Transverse colon (tissue), 4 donors: ENCODE measurements around the gene NAT14. TPM values are rescaled to one million over a fixed set of nuclear protein-coding genes. Genes with fewer than 3 reads are reported as not detected.

ENCODE experiments used
- DNase-seq: peaks from one replicate; pipeline ENCODE4 v3.0.0-alpha.2; 2019
- H3K27ac ChIP-seq, 4 donors: fragments of 200-600 bp; sonication (generic); 2 replicates each; pipeline ENCODE4 v1.5.1; 2016 to 2018; ENCODE audit warnings: inconsistent platforms in 4 of 4
- H3K27me3 ChIP-seq: fragments of 200-600 bp; sonication (generic); 2 replicates; pipeline ENCODE4 v1.5.1; 2017; ENCODE audit warnings: inconsistent platforms
- H3K36me3 ChIP-seq, 4 donors: fragments of 200-600 bp; sonication (generic); 2 replicates each; pipeline ENCODE4 v1.5.1; 2017 to 2019; ENCODE audit warnings: inconsistent platforms in 4 of 4
- H3K4me1 ChIP-seq, 4 donors: fragments of 200-600 bp; sonication (generic); 2 replicates each; pipeline ENCODE4 v1.5.1; 2017 to 2020; ENCODE audit warnings: inconsistent platforms in 4 of 4
- H3K4me3 ChIP-seq, 4 donors: fragments of 200-600 bp; sonication (generic); 1 replicate in 1 of 4; 2 replicates in 3 of 4; pipeline versions ENCODE4 v1.5.1 to v1.6.1; 2017 to 2019; ENCODE audit warnings: inconsistent platforms in 4 of 4
- H3K9me3 ChIP-seq, 2 donors: fragments of 200-600 bp; sonication (generic); 2 replicates each; pipeline ENCODE4 v1.5.1; 2017 to 2019; ENCODE audit warnings: inconsistent platforms in 2 of 2
- CTCF ChIP-seq, 5 experiments: fragments of 200-600 bp in 3 of 5; fragments of 450-650 bp in 2 of 5; sonication (generic) in 3 of 5; IDR thresholded peaks; 1 replicate in 2 of 5; 2 replicates in 3 of 5; pipeline ENCODE4 v1.5.1; 2016 to 2017; ENCODE audit warnings: antibody characterized with exemption in 5 of 5, inconsistent platforms in 3 of 5, mild to moderate bottlenecking in 2 of 5, moderate library complexity in 1 of 5
- EP300 ChIP-seq: sonication (generic); formaldehyde crosslinking; IDR thresholded peaks from one replicate; pipeline ENCODE4 v1.6.1; 2017; ENCODE audit warnings: antibody characterized with exemption, low read depth
- POLR2A ChIP-seq: fragments of 450-650 bp; IDR thresholded peaks from one replicate; pipeline ENCODE4 v1.6.1; 2016; ENCODE audit warnings: antibody characterized with exemption, mild to moderate bottlenecking, moderate library complexity
- POLR2AphosphoS5 ChIP-seq, 3 donors: sonication (generic); formaldehyde crosslinking; IDR thresholded peaks; one replicate each; pipeline ENCODE4 v1.6.1; 2016; ENCODE audit warnings: antibody characterized with exemption in 3 of 3
- WGBS, 2 donors: methylation state at CpG; one replicate each; pipeline ENCODE4 v1.1.5; 2018; ENCODE audit warnings: low coverage in 1 of 2; 5-methylcytosine and 5-hydroxymethylcytosine counted together
- in situ Hi-C, 4 donors: fragments of 200-750 bp; cut with MboI; loops; one replicate each; pipeline versions ENCODE4 v1.15.0 to v1.15.1; 2017; ENCODE audit warnings: low sequenced_read_pairs in 3 of 4, low pct_ligation_motif_present in 1 of 4, low pct_unique_long_range_greater_than_20kb in 1 of 4
- intact Hi-C: fragments of 100-400 bp; cut with DNase I; formaldehyde crosslinking; loops from one replicate; pipeline ENCODE4 v1.15.1; 2023; ENCODE audit warnings: low total_unique reads
- total RNA-seq, 4 donors: library from RNA; depleted of rRNA; stranded (reverse); fragments of >200 nt; gene quantifications; one replicate each; pipeline ENCODE4 v1.1.0, GENCODE V29; 2016

Gene NAT14
- total RNA-seq, 4 donors from 2014 or later = 2.1 to 2.7 TPM; not detected in 2

- Histone ChIP-seq H3K9me3 (no peaks in the 10 kb centered on the region), H3K4me3 (peak overlapping the region; percentile 41 to 74 (median 64)), H3K4me1 (peaks cover 6 to 28% (median 20%) of the 10 kb centered on the region in 4 donors), H3K27me3 (no peaks in the 10 kb centered on the region), H3K27ac (peak overlapping the region; percentile 86 to 97 (median 90)), H3K36me3 (no peaks in the 10 kb centered on the region)
- peak in 1 of 5 experiments; percentile 36 for TF ChIP-seq CTCF (IDR thresholded peaks at IDR 0.05)
- TF ChIP-seq POLR2AphosphoS5 (IDR thresholded peaks at IDR 0.05) = peak in 2 of 3 donors; percentile 5 to 10
- TF ChIP-seq EP300 = no peak
- no peak for DNase-seq
- intact Hi-C loops (no loop called here), in situ Hi-C loops (no loop called here)
- 7 to 45% methylated on average over 2 to 27 of the region's 27 CpGs for WGBS, 2 donors
Measured at GRCh38 chr19:55461974-55462626, 22.9 kb upstream of the NAT14 start.

GRCh38 chr19:55462722-55463121 is 22.3 kb upstream of the NAT14 start:
- Histone ChIP-seq H3K4me3 (peak overlapping the region in 1 of 4 donors; percentile 69), H3K9me3 (no peaks in the 10 kb centered on the region), H3K36me3 (no peaks in the 10 kb centered on the region), H3K27ac (no peak overlapping the region), H3K4me1 (peaks cover 6 to 28% (median 20%) of the 10 kb centered on the region in 4 donors), H3K27me3 (no peaks in the 10 kb centered on the region)
- no peak for TF ChIP-seq CTCF (IDR thresholded peaks at IDR 0.05)
- TF ChIP-seq POLR2AphosphoS5 (IDR thresholded peaks at IDR 0.05) = no peak
- no peak for TF ChIP-seq POLR2A
- TF ChIP-seq EP300 = no peak
- in situ Hi-C loops (no loop called here), intact Hi-C loops (no loop called here)
- WGBS, 2 donors = 84 to 88% methylated on average over 11 of the region's 11 CpGs
- DNase-seq = no peak

GRCh38 chr19:55463583-55464031 is 21.4 kb upstream of the NAT14 start:
- in situ Hi-C loops = no loop called here
- H3K4me3 ChIP-seq = no peak overlapping the region
- no peak overlapping the region for H3K27ac ChIP-seq
- no peaks in the 10 kb centered on the region for H3K36me3 ChIP-seq
- H3K9me3 ChIP-seq = no peaks in the 10 kb centered on the region
- no peak for DNase-seq
- TF ChIP-seq POLR2AphosphoS5 (IDR thresholded peaks at IDR 0.05) (no peak), POLR2A (no peak), CTCF (IDR thresholded peaks at IDR 0.05) (no peak), EP300 (no peak)
- H3K4me1 ChIP-seq = peaks cover 9 to 31% (median 23%) of the 10 kb centered on the region in 4 donors
- H3K27me3 ChIP-seq = no peaks in the 10 kb centered on the region
- intact Hi-C loops = no loop called here
- 63 to 71% methylated on average over 5 to 15 of the region's 15 CpGs for WGBS, 2 donors

- Histone ChIP-seq H3K9me3 (no peaks in the 10 kb centered on the region), H3K36me3 (no peaks in the 10 kb centered on the region), H3K4me1 (peaks cover 9 to 31% (median 23%) of the 10 kb centered on the region in 4 donors), H3K27ac (no peak overlapping the region), H3K4me3 (no peak overlapping the region), H3K27me3 (no peaks in the 10 kb centered on the region)
- intact Hi-C loops = no loop called here
- TF ChIP-seq POLR2AphosphoS5 (IDR thresholded peaks at IDR 0.05) (no peak), POLR2A (no peak)
- DNase-seq = no peak
- 76% methylated on average over 22 of the region's 23 CpGs; no CpG with 5 or more reads in 1 of the 2 donors for WGBS, 2 donors
- in situ Hi-C loops = no loop called here
Measured at GRCh38 chr19:55464039-55464661, 20.8 kb upstream of the NAT14 start.
